ENCODE measurements around the gene ARFGEF2. TPM values are rescaled to one million over a fixed set of nuclear protein-coding genes. Genes with fewer than 3 reads are reported as not detected.

The ARFGEF2 gene
- total RNA-seq, 1 experiment from 2014 or later = 37.9 TPM

GRCh38 chr20:48892891-48893290 lies 28.6 kb upstream of the ARFGEF2 start:
- Histone ChIP-seq H4K20me1 (ENCODE audit: insufficient read depth, low read depth, low read length) (no peaks in the 10 kb centered on the region; the same call in 1 of the 2 replicates), H3K36me3 (ENCODE audit: insufficient read depth, low read length) (no peaks in the 10 kb centered on the region), H3K9ac (ENCODE audit: low read length) (no peak overlapping the region), H3K4me1 (ENCODE audit: low read length) (peaks cover 10% of the 10 kb centered on the region), H3K79me2 (ENCODE audit: low read length) (no peaks in the 10 kb centered on the region), H3K27ac (ENCODE audit: low read length) (no peak overlapping the region), H3K27me3 (ENCODE audit: low read length) (no peaks in the 10 kb centered on the region), H3K4me2 (ENCODE audit: low read depth, low read length, poor library complexity, severe bottlenecking) (no peak overlapping the region), H2AFZ (ENCODE audit: low read length) (no peak overlapping the region), H3K9me2 (replicated peaks; ENCODE audit: insufficient read depth, low read length) (no peaks in the 10 kb centered on the region), H3K4me3 (ENCODE audit: low read length) (no peak overlapping the region), H3K9me3 (ENCODE audit: low read length) (no peaks in the 10 kb centered on the region)
- no peak for DNase-seq

- H3K4me1 ChIP-seq (ENCODE audit: low read length) = peaks cover 15% of the 10 kb centered on the region
- H2AFZ ChIP-seq (ENCODE audit: low read length) = no peak overlapping the region
- H3K27me3 ChIP-seq (ENCODE audit: low read length) = no peaks in the 10 kb centered on the region
- H3K36me3 ChIP-seq (ENCODE audit: insufficient read depth, low read length) = no peaks in the 10 kb centered on the region
- no peaks in the 10 kb centered on the region for H3K9me2 ChIP-seq (replicated peaks; ENCODE audit: insufficient read depth, low read length)
- no peak for DNase-seq
- no peaks in the 10 kb centered on the region; the same call in 1 of the 2 replicates for H4K20me1 ChIP-seq (ENCODE audit: insufficient read depth, low read depth, low read length)
- H3K4me3 ChIP-seq (ENCODE audit: low read length) = no peak overlapping the region
- no peak overlapping the region for H3K4me2 ChIP-seq (ENCODE audit: low read depth, low read length, poor library complexity, severe bottlenecking)
- H3K9ac ChIP-seq (ENCODE audit: low read length) = no peak overlapping the region
- H3K9me3 ChIP-seq (ENCODE audit: low read length) = no peaks in the 10 kb centered on the region
- no peaks in the 10 kb centered on the region for H3K79me2 ChIP-seq (ENCODE audit: low read length)
- no peak overlapping the region for H3K27ac ChIP-seq (ENCODE audit: low read length)
These were observed 28.1 kb upstream of the ARFGEF2 start for GRCh38 chr20:48893374-48893773.

GRCh38 chr20:48897305-48898010 lies 24.1 kb upstream of the ARFGEF2 start:
- H2AFZ ChIP-seq (ENCODE audit: low read length) = no peak overlapping the region
- H3K4me1 ChIP-seq (ENCODE audit: low read length) = peaks cover 15% of the 10 kb centered on the region
- H3K4me2 ChIP-seq (ENCODE audit: low read depth, low read length, poor library complexity, severe bottlenecking) = peak overlapping the region; percentile 72
- no peak overlapping the region for H3K9ac ChIP-seq (ENCODE audit: low read length)
- no peaks in the 10 kb centered on the region for H3K27me3 ChIP-seq (ENCODE audit: low read length)
- no peaks in the 10 kb centered on the region for H3K79me2 ChIP-seq (ENCODE audit: low read length)
- H3K36me3 ChIP-seq (ENCODE audit: insufficient read depth, low read length) = no peaks in the 10 kb centered on the region
- peak overlapping the region; percentile 45 for H3K4me3 ChIP-seq (ENCODE audit: low read length)
- no peaks in the 10 kb centered on the region for H3K9me3 ChIP-seq (ENCODE audit: low read length)
- no peaks in the 10 kb centered on the region for H3K9me2 ChIP-seq (replicated peaks; ENCODE audit: insufficient read depth, low read length)
- no peaks in the 10 kb centered on the region; the same call in 1 of the 2 replicates for H4K20me1 ChIP-seq (ENCODE audit: insufficient read depth, low read depth, low read length)
- H3K27ac ChIP-seq (ENCODE audit: low read length) = no peak overlapping the region
- DNase-seq = peak; percentile 89

- no peak overlapping the region for H3K27ac ChIP-seq (ENCODE audit: low read length)
- peaks cover 15% of the 10 kb centered on the region for H3K4me1 ChIP-seq (ENCODE audit: low read length)
- H3K9me2 ChIP-seq (replicated peaks; ENCODE audit: insufficient read depth, low read length) = no peaks in the 10 kb centered on the region
- H2AFZ ChIP-seq (ENCODE audit: low read length) = no peak overlapping the region
- H3K79me2 ChIP-seq (ENCODE audit: low read length) = no peaks in the 10 kb centered on the region
- peak overlapping the region; percentile 45 for H3K4me3 ChIP-seq (ENCODE audit: low read length)
- H3K9me3 ChIP-seq (ENCODE audit: low read length) = no peaks in the 10 kb centered on the region
- H4K20me1 ChIP-seq (ENCODE audit: insufficient read depth, low read depth, low read length) = no peaks in the 10 kb centered on the region; the same call in 1 of the 2 replicates
- no peaks in the 10 kb centered on the region for H3K27me3 ChIP-seq (ENCODE audit: low read length)
- DNase-seq = no peak
- H3K36me3 ChIP-seq (ENCODE audit: insufficient read depth, low read length) = no peaks in the 10 kb centered on the region
- no peak overlapping the region for H3K9ac ChIP-seq (ENCODE audit: low read length)
- H3K4me2 ChIP-seq (ENCODE audit: low read depth, low read length, poor library complexity, severe bottlenecking) = peak overlapping the region; percentile 72
These were observed 23.3 kb upstream of the ARFGEF2 start for GRCh38 chr20:48898210-48898609.

- peaks cover 15% of the 10 kb centered on the region for H3K4me1 ChIP-seq (ENCODE audit: low read length)
- DNase-seq = no peak
- no peak overlapping the region for H3K9ac ChIP-seq (ENCODE audit: low read length)
- H3K9me3 ChIP-seq (ENCODE audit: low read length) = no peaks in the 10 kb centered on the region
- no peaks in the 10 kb centered on the region for H3K79me2 ChIP-seq (ENCODE audit: low read length)
- H4K20me1 ChIP-seq (ENCODE audit: insufficient read depth, low read depth, low read length) = no peaks in the 10 kb centered on the region; the same call in 1 of the 2 replicates
- no peak overlapping the region for H3K4me2 ChIP-seq (ENCODE audit: low read depth, low read length, poor library complexity, severe bottlenecking)
- H3K9me2 ChIP-seq (replicated peaks; ENCODE audit: insufficient read depth, low read length) = no peaks in the 10 kb centered on the region
- no peak overlapping the region for H2AFZ ChIP-seq (ENCODE audit: low read length)
- no peaks in the 10 kb centered on the region for H3K36me3 ChIP-seq (ENCODE audit: insufficient read depth, low read length)
- no peaks in the 10 kb centered on the region for H3K27me3 ChIP-seq (ENCODE audit: low read length)
- H3K4me3 ChIP-seq (ENCODE audit: low read length) = no peak overlapping the region
- no peak overlapping the region for H3K27ac ChIP-seq (ENCODE audit: low read length)
These were observed 22.5 kb upstream of the ARFGEF2 start for GRCh38 chr20:48898896-48899530.

- H3K4me2 ChIP-seq (ENCODE audit: low read depth, low read length, poor library complexity, severe bottlenecking) = no peak overlapping the region
- no peaks in the 10 kb centered on the region for H3K36me3 ChIP-seq (ENCODE audit: insufficient read depth, low read length)
- no peaks in the 10 kb centered on the region for H3K79me2 ChIP-seq (ENCODE audit: low read length)
- H3K4me3 ChIP-seq (ENCODE audit: low read length) = no peak overlapping the region
- peaks cover 18% of the 10 kb centered on the region for H3K4me1 ChIP-seq (ENCODE audit: low read length)
- peaks cover 4% of the 10 kb centered on the region for H4K20me1 ChIP-seq (ENCODE audit: insufficient read depth, low read depth, low read length)
- H3K9ac ChIP-seq (ENCODE audit: low read length) = no peak overlapping the region
- H3K27me3 ChIP-seq (ENCODE audit: low read length) = no peaks in the 10 kb centered on the region
- no peaks in the 10 kb centered on the region for H3K9me3 ChIP-seq (ENCODE audit: low read length)
- no peak overlapping the region for H2AFZ ChIP-seq (ENCODE audit: low read length)
- H3K27ac ChIP-seq (ENCODE audit: low read length) = no peak overlapping the region
- no peak for DNase-seq
- H3K9me2 ChIP-seq (replicated peaks; ENCODE audit: insufficient read depth, low read length) = no peaks in the 10 kb centered on the region
These were observed 21.6 kb upstream of the ARFGEF2 start for GRCh38 chr20:48899881-48900280.

- Histone ChIP-seq H3K9ac (ENCODE audit: low read length) (no peak overlapping the region), H3K9me3 (ENCODE audit: low read length) (no peaks in the 10 kb centered on the region), H3K79me2 (ENCODE audit: low read length) (no peaks in the 10 kb centered on the region), H2AFZ (ENCODE audit: low read length) (no peak overlapping the region), H3K4me3 (ENCODE audit: low read length) (no peak overlapping the region), H3K4me1 (ENCODE audit: low read length) (peaks cover 19% of the 10 kb centered on the region), H3K36me3 (ENCODE audit: insufficient read depth, low read length) (no peaks in the 10 kb centered on the region), H3K27ac (ENCODE audit: low read length) (no peak overlapping the region), H3K9me2 (replicated peaks; ENCODE audit: insufficient read depth, low read length) (no peaks in the 10 kb centered on the region), H3K4me2 (ENCODE audit: low read depth, low read length, poor library complexity, severe bottlenecking) (no peak overlapping the region), H4K20me1 (ENCODE audit: insufficient read depth, low read depth, low read length) (peaks cover 4% of the 10 kb centered on the region), H3K27me3 (ENCODE audit: low read length) (no peaks in the 10 kb centered on the region)
- no peak for DNase-seq
These were observed 20.2 kb upstream of the ARFGEF2 start for GRCh38 chr20:48901326-48901725.

GRCh38 chr20:48903705-48904104 lies 17.8 kb upstream of the ARFGEF2 start:
- Histone ChIP-seq H3K4me1 (ENCODE audit: low read length) (peaks cover 5% of the 10 kb centered on the region; the same call in 1 of the 2 replicates), H3K9ac (ENCODE audit: low read length) (no peak overlapping the region), H3K4me2 (ENCODE audit: low read depth, low read length, poor library complexity, severe bottlenecking) (no peak overlapping the region), H3K27me3 (ENCODE audit: low read length) (no peaks in the 10 kb centered on the region), H3K79me2 (ENCODE audit: low read length) (no peaks in the 10 kb centered on the region), H3K9me2 (replicated peaks; ENCODE audit: insufficient read depth, low read length) (no peaks in the 10 kb centered on the region), H3K9me3 (ENCODE audit: low read length) (no peaks in the 10 kb centered on the region; the same call in 1 of the 2 replicates), H4K20me1 (ENCODE audit: insufficient read depth, low read depth, low read length) (peaks cover 4% of the 10 kb centered on the region; the same call in 1 of the 2 replicates), H2AFZ (ENCODE audit: low read length) (no peak overlapping the region), H3K27ac (ENCODE audit: low read length) (no peak overlapping the region), H3K4me3 (ENCODE audit: low read length) (no peak overlapping the region), H3K36me3 (ENCODE audit: insufficient read depth, low read length) (no peaks in the 10 kb centered on the region)
- DNase-seq = no peak
